PC-3 (cell line): ENCODE results near the gene UBAP2L. TPM values are rescaled to one million over a fixed set of nuclear protein-coding genes. Genes with fewer than 3 reads are reported as not detected.

Source experiments
- ATAC-seq: fragments of 200-7000 bp; cut with Tn5 transposase; 2 replicates; pipeline ENCODE4 v1.9.1; 2020; ENCODE audit warnings: mild to moderate bottlenecking, moderate library complexity
- BruUV-seq: library from RNA; stranded (reverse); fragments of 400-500 nt; replicated peaks from 2 replicates; lab custom pipeline; 2021; lab: Mats Ljungman, UMichigan
- CTCF ChIA-PET: fragments of 300-600 bp; sonication (Branson Sonifier 250); formaldehyde crosslinking; loops from one replicate; lab custom pipeline; 2022; ENCODE audit warnings: antibody characterized with exemption; lab: Charles Lee
- POLR2A ChIA-PET: fragments of 300-600 bp; sonication (Branson Sonifier 250); formaldehyde crosslinking; loops from one replicate; lab custom pipeline; 2022; ENCODE audit warnings: antibody characterized with exemption; ENCODE audit not compliant: unreplicated experiment; lab: Charles Lee
- DNase-seq: peaks from one replicate; pipeline ENCODE4 v3.0.0-alpha.2; 2015
- H2AFZ ChIP-seq: fragments of 300-600 bp; sonication (generic); 2 replicates; pipeline ENCODE4 v1.6.0; 2016; ENCODE audit warnings: antibody characterized with exemption, low read length
- H3F3A ChIP-seq: fragments of 300-600 bp; sonication (generic); one replicate; pipeline ENCODE4 v1.6.0; 2017; ENCODE audit warnings: antibody characterized with exemption, low read length, control low read depth, mild to moderate bottlenecking; ENCODE audit not compliant: unreplicated experiment
- H3K27ac ChIP-seq: fragments of 300-600 bp; sonication (generic); 2 replicates; pipeline ENCODE4 v1.5.1; 2016; ENCODE audit warnings: mild to moderate bottlenecking, low read length
- H3K27me3 ChIP-seq: fragments of 300-600 bp; sonication (generic); 2 replicates; pipeline ENCODE4 v1.6.1; 2016; ENCODE audit warnings: low read length, mixed read lengths
- H3K36me3 ChIP-seq: fragments of 300-600 bp; sonication (generic); 2 replicates; pipeline ENCODE4 v1.6.1; 2016; ENCODE audit warnings: low read depth, mixed run types, low read length, mixed read lengths
- H3K4me1 ChIP-seq: fragments of 300-600 bp; sonication (generic); 2 replicates; pipeline ENCODE4 v1.5.1; 2016; ENCODE audit warnings: low read length; ENCODE audit not compliant: insufficient read depth
- H3K4me2 ChIP-seq: fragments of 300-600 bp; sonication (generic); 2 replicates; pipeline ENCODE4 v1.6.0; 2016; ENCODE audit warnings: low read length
- H3K4me3 ChIP-seq: fragments of 300-600 bp; sonication (generic); 2 replicates; pipeline ENCODE4 v1.5.1; 2016; ENCODE audit warnings: mild to moderate bottlenecking, low read length, mixed read lengths
- H3K79me2 ChIP-seq: fragments of 300-600 bp; sonication (generic); 2 replicates; pipeline ENCODE4 v1.6.1; 2017; ENCODE audit warnings: low read length, mixed read lengths
- H3K9ac ChIP-seq: fragments of 300-600 bp; sonication (generic); 2 replicates; pipeline ENCODE4 v1.6.0; 2016; ENCODE audit warnings: mild to moderate bottlenecking, low read length
- H3K9me2 ChIP-seq: fragments of 300-600 bp; sonication (generic); replicated peaks from 2 replicates; pipeline ENCODE4 v1.6.1; 2016; ENCODE audit warnings: mixed run types, low read length, mixed read lengths
- H3K9me3 ChIP-seq: fragments of 300-600 bp; sonication (generic); 2 replicates; pipeline ENCODE4 v1.6.1; 2016; ENCODE audit warnings: low read length, mixed read lengths
- H4K20me1 ChIP-seq: fragments of 300-600 bp; sonication (generic); 2 replicates; pipeline ENCODE4 v1.6.1; 2016; ENCODE audit warnings: low read length, mixed read lengths
- CTCF ChIP-seq: fragments of 300-600 bp; sonication (generic); conservative IDR thresholded peaks from 2 replicates; pipeline ENCODE4 v1.5.1; 2017; ENCODE audit warnings: antibody characterized with exemption, low read depth, mild to moderate bottlenecking, low read length
- EZH2 ChIP-seq: fragments of 300-600 bp; sonication (generic); IDR thresholded peaks from one replicate; pipeline ENCODE4 v1.6.1; 2017; ENCODE audit warnings: antibody characterized with exemption, mild to moderate bottlenecking, low read length; ENCODE audit not compliant: unreplicated experiment
- EZH2phosphoT487 ChIP-seq: fragments of 300-600 bp; sonication (generic); IDR thresholded peaks from 2 replicates; pipeline ENCODE4 v1.6.1; 2018; ENCODE audit warnings: mild to moderate bottlenecking, antibody characterized with exemption, low read length, borderline replicate concordance
- intact Hi-C: fragments of 100-400 bp; cut with micrococcal nuclease; formaldehyde crosslinking; loops from 2 replicates; pipeline ENCODE4 v1.9.0; 2023
- total RNA-seq: library from RNA; depleted of rRNA; stranded (reverse); fragments of >200 nt; gene quantifications from 2 replicates; pipeline ENCODE4 v1.2.3, GENCODE V29; 2014

UBAP2L gene
- total RNA-seq, 1 experiment from 2014 or later: 128 TPM

- ATAC-seq (no peak), DNase-seq (no peak)
- no peak for TF ChIP-seq EZH2
- no peak for TF ChIP-seq EZH2phosphoT487
- TF ChIP-seq CTCF: no peak
- Histone ChIP-seq H2AFZ (no peak overlapping the region), H3K4me3 (no peak overlapping the region), H3K9ac (no peak overlapping the region), H3K4me2 (no peak overlapping the region), H3K27me3 (peaks cover 6% of the 10 kb centered on the region; the same call in 1 of the 2 replicates), H3F3A (no peaks in the 10 kb centered on the region), H3K36me3 (no peaks in the 10 kb centered on the region), H3K27ac (no peak overlapping the region), H3K79me2 (no peaks in the 10 kb centered on the region), H4K20me1 (no peaks in the 10 kb centered on the region), H3K9me2 (no peaks in the 10 kb centered on the region), H3K9me3 (peaks cover 7% of the 10 kb centered on the region), H3K4me1 (peaks cover 8% of the 10 kb centered on the region; the same call in 1 of the 2 replicates)
- ChIA-PET POLR2A (no interaction called here), CTCF (no interaction called here)
- no TSS peak for BruUV-seq
- intact Hi-C loops: no loop called here
These were observed 70.2 kb downstream of the UBAP2L start for GRCh38 chr1:154290921-154291320.

GRCh38 chr1:154295408-154296235 lies 74.9 kb downstream of the UBAP2L start:
- Histone ChIP-seq H3K9me2 (no peaks in the 10 kb centered on the region), H3K27me3 (peaks cover 6% of the 10 kb centered on the region; the same call in 1 of the 2 replicates), H3K4me3 (no peak overlapping the region), H3K4me2 (no peak overlapping the region), H3K4me1 (no peaks in the 10 kb centered on the region), H3K9ac (no peak overlapping the region), H4K20me1 (no peaks in the 10 kb centered on the region), H3K79me2 (no peaks in the 10 kb centered on the region), H3K9me3 (peaks cover 7% of the 10 kb centered on the region), H3F3A (no peaks in the 10 kb centered on the region), H2AFZ (no peak overlapping the region), H3K27ac (no peak overlapping the region), H3K36me3 (no peaks in the 10 kb centered on the region)
- ChIA-PET CTCF (no interaction called here), POLR2A (no interaction called here)
- intact Hi-C loops: no loop called here
- TF ChIP-seq CTCF: no peak
- no peak for TF ChIP-seq EZH2phosphoT487
- no peak for TF ChIP-seq EZH2
- DNase-seq: no peak
- no TSS peak for BruUV-seq
- ATAC-seq: no peak

- CTCF ChIA-PET: no interaction called here
- Histone ChIP-seq H3K4me2 (no peak overlapping the region), H3K79me2 (no peaks in the 10 kb centered on the region), H2AFZ (no peak overlapping the region), H3K9ac (no peak overlapping the region), H3K4me1 (no peaks in the 10 kb centered on the region), H3K27me3 (no peaks in the 10 kb centered on the region), H3K9me3 (no peaks in the 10 kb centered on the region), H4K20me1 (no peaks in the 10 kb centered on the region), H3F3A (no peaks in the 10 kb centered on the region), H3K27ac (no peak overlapping the region), H3K36me3 (no peaks in the 10 kb centered on the region), H3K4me3 (no peak overlapping the region), H3K9me2 (0 out of 2 replicates have a peak, but pooled peaks cover 3% of the 10 kb centered on the region)
- ATAC-seq: no peak
- BruUV-seq: no TSS peak
- POLR2A ChIA-PET: no interaction called here
- intact Hi-C loops: no loop called here
- no peak for DNase-seq
- no peak for TF ChIP-seq CTCF
- no peak for TF ChIP-seq EZH2phosphoT487
- no peak for TF ChIP-seq EZH2
These were observed 80.8 kb downstream of the UBAP2L start for GRCh38 chr1:154301582-154301981.
